Stimulated activated CD8-positive, alpha-beta memory T cell treated with anti-CD3 and anti-CD28 coated beads, Interleukin-15, amount 100 ng/mL, for 4 hours (primary cell): ENCODE data around the gene BBX.

Experiments used
- DNase-seq, 2 donors: peaks; one replicate each; pipeline ENCODE4 v3.0.0-alpha.2; 2020; ENCODE audit warnings: low read depth in 2 of 2

Gene BBX

DNA sequence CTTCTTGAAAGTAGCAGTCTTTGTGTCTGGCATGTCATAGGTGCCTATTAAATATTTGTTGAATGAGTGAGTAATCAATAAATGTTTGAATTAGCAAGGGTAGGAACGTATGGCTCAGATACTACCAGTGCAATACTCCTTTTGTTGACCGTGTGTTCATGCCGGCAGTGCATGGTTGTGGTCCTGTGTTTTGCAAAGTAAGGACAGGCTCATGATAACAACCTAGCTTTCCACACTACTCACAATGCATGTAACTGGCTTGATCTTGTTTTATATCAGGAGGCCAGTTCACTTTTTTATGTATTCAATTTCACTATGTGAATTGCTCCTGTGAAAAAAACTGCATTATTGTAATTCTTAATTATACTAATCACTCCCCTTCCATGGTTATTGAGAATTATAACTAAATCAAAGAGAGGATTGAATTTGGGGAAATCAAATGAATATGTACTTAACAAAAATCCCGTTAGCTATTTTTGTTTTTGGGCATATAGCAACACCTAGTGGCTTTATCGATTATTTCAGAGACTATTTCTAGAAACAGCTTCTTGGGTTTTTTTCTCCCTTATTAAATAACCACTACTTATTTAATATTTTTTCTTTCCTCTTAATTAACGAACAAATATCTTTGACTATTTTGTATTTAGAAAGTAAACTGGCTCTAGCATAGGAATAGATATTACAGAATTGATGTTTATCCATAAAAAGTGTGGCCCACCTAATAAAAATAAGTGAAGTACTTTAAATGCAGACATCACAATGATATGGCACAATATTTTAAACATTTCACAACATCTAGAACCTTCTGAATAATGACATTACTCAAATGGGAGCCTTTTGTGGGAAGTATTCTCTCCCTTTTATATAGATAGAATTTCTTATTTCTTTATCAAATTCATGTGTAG, 218.5 kb downstream of the BBX start:
- no peak for DNase-seq

DNA sequence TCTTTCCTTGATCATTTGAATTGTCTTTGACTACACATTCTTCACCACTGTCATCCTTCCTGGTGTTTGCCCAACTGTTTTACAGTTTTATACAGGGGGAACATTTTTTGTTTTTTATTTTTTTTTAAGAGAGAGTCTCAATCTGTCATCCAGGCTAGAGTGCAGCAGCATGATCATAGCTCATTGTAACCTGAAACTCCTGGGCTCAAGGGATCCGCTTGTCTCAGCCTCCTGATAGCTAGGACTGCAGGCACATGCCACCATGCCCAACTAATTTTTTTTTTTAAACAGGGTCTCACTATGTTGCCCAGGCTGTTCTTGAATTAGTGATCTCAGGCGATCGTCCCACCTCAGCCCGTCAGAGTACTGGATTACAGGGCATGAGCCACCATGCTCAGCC, 222.6 kb downstream of the BBX start:
- DNase-seq = no peak

GRCh38 chr3:107752202-107752990, 229.6 kb downstream of the BBX start:
- DNase-seq = no peak

DNA sequence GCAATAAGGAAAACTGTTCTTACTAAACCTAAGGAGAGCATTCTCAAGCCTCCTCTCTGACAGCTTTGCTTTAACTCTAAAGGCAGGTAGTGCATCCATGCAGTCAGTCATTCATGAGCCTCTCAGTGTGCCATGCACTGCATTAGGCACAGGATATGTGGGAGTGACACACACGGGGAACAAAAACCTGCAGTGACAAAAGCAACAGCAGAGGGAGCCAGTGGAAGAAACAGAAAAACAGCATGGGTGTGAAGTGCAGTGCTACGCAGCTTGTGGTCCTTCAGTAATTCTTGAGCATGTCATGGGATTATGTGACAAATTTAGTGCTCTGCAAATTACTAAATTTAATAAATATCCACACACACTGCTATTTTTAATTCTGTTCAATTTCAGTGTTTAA, 230.7 kb downstream of the BBX start:
- no peak for DNase-seq

DNA sequence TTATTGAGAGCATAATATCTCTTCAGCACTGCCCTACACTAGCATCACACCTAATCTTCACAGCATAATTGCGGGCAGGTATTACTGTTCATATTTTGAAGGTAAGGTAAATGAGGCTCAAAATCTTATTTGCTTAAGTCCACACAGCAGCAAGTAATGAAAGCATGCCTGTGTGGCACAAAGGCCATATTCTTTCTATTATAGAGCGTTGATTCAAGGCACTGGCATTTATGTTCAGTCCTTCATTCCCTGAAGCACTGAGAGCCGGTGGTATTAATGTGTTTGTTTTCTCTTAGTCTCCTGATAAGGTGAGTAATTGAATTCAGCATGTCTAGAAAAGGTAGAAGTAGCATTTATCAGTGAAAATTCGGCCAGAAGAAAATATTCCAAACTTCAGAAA, 231.2 kb downstream of the BBX start:
- DNase-seq = no peak

DNA sequence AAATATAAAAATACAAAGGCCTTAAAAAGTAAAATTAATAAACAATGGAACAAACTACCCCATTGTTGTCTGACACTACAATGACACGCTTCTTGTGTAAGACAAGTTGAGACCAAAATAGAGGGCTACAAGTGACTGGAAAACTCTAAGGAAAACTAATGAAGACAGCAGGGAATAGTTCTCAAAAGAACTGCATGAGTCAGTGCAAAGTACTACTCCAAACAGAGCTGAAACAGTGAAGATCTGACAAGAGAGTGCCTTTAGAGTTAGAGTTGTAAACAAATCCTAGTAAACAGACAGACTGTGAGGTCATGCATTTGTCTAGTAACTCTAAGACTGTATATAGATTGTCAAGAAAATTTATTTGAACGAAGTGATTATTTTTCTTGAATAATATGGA, 233.9 kb downstream of the BBX start:
- no peak for DNase-seq

DNA sequence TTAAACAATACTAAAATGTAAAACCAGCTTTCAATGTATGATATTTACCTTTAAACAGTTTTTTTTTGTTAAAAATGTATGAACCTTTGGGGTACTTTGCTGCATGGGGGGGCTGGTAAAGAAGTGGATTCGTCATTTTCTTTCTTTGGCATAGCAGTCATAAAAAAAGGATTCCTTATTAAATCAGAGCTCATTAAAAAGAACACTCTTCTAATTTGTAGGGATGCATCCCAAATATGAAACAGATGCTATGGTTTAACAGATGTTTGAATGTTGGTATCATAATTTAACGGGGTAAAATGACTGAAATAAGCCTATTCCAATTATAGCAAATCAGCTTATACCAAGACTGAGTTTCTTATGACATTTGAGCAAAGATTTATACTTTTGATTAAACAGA, 234.4 kb downstream of the BBX start:
- no peak for DNase-seq

- DNase-seq = no peak
These were observed 237.4 kb downstream of the BBX start for GRCh38 chr3:107760144-107760543.

- DNase-seq = no peak
These were observed 238.6 kb downstream of the BBX start for GRCh38 chr3:107761391-107761790.

GRCh38 chr3:107765524-107765923, 242.8 kb downstream of the BBX start:
- no peak for DNase-seq

GRCh38 chr3:107767897-107768605, 245.3 kb downstream of the BBX start:
- no peak for DNase-seq

DNA sequence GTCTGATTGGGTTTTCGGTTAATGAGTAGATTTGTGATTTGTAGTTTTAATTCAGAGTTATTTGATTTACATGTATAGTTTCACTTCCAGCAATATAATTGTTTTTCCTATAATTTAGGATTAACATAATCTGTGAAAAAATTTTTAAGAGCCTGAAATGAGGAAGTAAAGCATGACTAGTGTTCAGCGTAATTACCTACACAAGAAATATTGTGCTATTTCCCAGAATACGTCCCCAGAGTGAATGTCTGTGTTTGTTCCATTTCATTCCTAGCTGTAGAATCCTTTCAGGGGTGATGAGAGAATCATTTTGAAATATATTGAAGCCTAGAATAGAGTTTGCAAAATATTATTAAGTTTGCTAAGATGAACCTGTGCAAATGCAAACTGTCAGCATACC, 247.1 kb downstream of the BBX start:
- DNase-seq = no peak

DNA sequence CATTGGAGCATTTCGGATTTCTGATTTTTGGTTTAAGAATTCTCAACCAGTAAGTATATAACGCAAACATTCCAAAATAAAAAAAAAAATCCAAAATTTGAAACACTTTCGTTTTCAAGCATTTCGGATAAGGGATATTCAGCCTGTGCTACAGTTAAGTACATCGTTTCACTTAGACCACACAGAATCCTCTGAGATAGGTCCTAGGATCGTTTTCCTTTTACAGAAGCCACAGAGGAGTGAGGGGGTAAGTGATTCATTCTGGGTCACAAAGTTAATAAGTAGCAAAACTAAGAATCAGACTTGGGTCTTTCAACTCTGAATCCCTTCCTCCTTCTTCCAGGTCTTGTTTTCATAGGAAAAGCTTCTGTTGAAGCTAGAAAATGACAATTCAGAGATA, 249.3 kb downstream of the BBX start:
- no peak for DNase-seq

DNA sequence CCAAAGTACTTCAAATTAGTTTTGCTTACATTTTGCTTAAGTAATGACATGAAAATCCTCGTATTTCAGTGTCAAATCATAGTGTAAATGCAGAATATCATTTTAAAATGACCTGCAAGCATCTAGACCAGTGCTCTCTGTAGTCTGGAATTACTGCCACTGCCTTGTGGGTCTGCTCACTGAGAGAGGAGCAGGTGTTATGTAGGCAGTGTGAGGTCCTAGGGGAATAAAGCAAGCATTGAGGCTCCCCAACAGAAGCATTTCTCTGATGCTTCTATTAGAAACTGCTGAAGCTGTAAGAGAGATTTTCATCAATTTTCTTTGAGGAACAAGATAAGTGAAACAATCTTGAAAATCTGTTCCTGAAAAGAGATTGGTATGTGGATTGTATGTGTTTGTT, 253.2 kb downstream of the BBX start:
- no peak for DNase-seq

DNA sequence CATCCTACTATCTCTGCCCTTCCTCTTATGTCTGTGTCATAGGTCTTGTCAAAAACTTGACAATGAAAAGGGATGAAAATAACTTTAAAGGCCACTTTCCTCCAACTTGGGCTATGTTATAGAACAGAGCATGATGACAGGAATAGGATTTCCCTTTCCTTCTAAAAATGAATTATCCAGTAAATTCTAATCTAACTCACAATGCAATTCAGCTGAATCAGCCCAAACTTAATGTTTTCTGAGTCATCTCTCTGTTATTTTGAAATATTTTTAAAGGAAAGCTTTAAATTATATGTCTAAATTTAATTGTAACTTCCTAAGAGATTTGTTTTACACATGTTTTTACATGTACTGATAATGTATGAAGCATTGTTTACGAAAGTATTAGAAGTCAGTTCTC, 258.5 kb downstream of the BBX start:
- DNase-seq = no peak

GRCh38 chr3:107782054-107782453, 259.3 kb downstream of the BBX start:
- no peak for DNase-seq

- no peak for DNase-seq
These were observed 267.9 kb downstream of the BBX start for GRCh38 chr3:107790612-107791011.

DNA sequence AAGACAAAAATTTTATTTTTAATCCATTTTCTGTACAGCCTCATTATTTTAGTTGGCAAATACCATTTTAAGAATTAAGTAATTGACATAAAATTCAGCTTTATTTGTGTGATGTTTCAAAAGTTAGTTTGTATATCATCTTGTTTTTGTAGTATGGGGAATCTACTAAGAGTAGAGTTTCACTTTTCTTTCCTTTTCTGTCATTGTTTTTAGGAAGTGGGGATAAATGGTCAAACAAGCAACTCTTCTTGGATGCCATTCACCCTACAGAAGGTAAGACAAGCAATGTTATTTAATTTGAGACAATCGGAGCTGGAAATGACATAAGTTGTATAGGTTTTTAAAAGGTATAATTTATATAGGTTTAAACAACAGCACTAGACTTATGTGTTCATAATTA, 268.3 kb downstream of the BBX start:
- no peak for DNase-seq

- DNase-seq = no peak
These were observed 268.7 kb downstream of the BBX start for GRCh38 chr3:107791450-107791849.

GRCh38 chr3:107794664-107795443, 272.1 kb downstream of the BBX start:
- no peak for DNase-seq

DNA sequence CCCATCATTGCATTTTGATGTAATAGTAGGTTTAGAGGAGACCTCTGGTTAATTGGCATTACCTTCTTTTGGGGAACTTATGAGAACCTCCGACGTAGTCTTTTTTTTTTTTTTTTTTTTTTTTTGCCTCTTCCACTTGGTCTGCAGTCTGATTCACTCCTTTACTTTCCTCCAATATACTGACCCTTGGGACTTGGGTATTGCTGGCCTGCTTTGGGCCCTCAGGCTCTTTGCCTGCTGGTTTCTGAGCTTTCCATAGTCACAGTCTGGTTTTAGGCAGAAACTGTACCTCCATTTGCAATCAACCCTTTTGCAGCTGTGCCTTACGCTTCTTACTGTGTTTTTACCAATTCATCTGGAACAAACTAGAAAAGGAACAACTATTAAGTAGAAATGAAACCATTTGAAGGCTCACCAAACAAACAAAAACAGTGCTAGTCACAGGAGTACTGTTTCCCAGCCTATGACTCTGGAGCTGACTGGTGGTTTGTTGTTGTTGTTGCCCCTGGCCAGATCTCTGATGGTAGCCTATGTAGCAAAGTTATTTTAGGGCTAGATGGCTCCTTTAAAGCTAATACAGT, 272.8 kb downstream of the BBX start:
- DNase-seq = no peak
